NCI-H69 (cell line): ENCODE results near the gene NTN1.
"Not testable (repeated sequence)": the region's sequence is repeated elsewhere in the genome, so short reads cannot be mapped to it uniquely, and the experiment has no call there.

Experiments
- DNase-seq: peaks from one replicate; lab custom pipeline; 2025; lab: John Stamatoyannopoulos, UW

The NTN1 gene

GRCh38 chr17:9087921-9088320 lies 66.6 kb downstream of the NTN1 start:
- no peak for DNase-seq

- DNase-seq: no peak
Measured at GRCh38 chr17:9090641-9091096, 69.4 kb downstream of the NTN1 start.

GRCh38 chr17:9094193-9094592 lies 72.9 kb downstream of the NTN1 start:
- no peak for DNase-seq

DNA sequence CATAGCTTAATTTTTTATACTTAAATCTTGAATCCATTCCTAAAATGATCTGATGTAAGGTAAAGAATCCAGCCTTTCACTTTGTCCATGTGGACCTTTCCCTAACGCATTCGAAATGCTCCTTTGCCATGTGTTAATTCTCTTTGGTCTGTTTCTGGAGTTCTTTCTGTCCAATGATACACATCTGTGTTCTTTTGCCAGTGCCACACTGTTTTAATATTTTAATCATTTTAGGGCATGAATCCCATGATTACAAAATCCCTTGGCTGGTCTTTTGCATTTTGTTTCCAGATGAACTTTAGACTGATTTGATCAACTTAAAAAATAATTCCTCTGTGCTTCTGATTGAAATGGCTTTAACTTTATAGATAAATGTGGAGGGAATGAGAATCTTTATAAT lies 74.1 kb downstream of the NTN1 start:
- DNase-seq: no peak

GRCh38 chr17:9098242-9098825 lies 77.0 kb downstream of the NTN1 start:
- DNase-seq: no peak

- no peak for DNase-seq
Measured at GRCh38 chr17:9101356-9101755, 80.0 kb downstream of the NTN1 start.

DNA sequence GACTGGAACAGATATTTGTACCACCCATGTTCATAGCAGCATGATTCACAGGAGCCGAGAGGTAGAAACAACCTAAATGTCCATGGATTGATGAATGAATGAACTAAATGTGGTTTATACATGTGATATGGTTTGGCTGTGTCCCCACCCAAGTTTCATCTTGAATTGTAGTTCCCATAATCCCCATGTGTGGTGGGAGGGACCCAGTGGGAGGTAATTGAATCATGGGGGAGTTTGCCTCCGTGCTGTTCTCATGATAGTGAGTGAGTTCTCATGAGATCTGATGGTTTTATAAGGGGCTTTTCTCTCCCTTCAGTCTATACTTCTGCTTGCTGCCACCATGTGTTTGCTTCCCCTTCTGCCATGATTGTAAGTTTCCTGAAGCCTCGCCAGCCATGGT lies 81.9 kb downstream of the NTN1 start:
- DNase-seq: not testable (repeated sequence)

GRCh38 chr17:9104370-9105041 lies 83.2 kb downstream of the NTN1 start:
- DNase-seq: no peak

DNA sequence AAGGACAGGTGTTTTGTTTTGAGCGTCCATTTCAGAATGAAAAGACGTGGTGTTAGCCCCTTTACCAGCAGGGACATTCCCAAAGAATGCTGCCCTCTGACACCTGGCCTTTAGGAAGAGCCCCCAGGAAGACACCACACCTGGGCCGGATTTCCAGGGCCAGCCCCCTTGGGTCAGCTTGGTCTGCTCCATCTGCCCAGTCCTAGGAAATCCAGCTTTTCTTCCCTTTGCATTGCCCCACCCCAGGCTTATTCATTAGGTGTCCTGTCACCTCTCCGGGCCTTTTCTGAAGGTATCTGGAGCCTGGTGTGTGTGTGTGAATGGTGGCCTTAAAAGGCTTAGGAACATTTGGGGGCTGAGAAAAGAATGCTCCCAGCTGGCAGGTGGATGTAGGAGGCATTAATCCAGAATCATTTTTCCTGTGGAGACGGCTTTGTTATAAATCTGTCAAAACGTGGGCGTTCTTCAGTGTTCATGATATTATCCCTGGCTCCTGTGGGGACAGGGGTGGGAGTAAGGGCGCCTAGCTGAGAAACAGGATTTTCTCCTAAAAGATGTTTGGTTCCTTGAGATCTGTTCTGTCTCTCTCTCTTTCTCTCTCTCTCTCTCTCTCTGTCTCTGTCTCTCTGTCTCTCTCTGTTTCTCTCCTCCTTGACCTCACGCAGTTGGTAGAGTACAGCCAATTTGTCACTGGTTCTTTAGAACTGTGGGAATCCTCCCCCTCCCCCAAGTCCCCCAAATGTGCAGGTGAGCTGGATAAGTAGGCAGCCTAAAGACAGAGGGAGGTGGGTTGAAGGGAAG lies 84.0 kb downstream of the NTN1 start:
- no peak for DNase-seq

DNA sequence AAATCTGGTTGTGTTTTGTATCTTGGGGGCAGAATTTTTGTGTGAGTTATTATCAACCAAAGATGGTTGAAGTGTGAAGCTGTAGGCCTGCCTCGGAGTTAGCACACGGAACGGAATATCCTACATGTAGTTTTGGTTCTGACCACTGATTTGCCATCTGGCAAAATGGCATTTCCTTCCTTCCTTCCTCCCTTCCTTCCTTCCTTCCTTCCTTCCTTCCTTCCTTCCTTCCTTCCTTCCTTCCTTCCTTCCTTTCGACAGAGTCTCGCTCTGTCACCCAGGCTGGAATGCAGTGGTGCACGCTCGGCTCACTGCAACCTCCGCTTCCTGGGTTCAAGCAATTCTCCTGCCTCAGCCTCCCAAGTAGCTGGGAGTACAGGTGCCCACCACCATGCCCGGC lies 85.0 kb downstream of the NTN1 start:
- DNase-seq: not testable (repeated sequence)

GRCh38 chr17:9107527-9107926 lies 86.2 kb downstream of the NTN1 start:
- no peak for DNase-seq

DNA sequence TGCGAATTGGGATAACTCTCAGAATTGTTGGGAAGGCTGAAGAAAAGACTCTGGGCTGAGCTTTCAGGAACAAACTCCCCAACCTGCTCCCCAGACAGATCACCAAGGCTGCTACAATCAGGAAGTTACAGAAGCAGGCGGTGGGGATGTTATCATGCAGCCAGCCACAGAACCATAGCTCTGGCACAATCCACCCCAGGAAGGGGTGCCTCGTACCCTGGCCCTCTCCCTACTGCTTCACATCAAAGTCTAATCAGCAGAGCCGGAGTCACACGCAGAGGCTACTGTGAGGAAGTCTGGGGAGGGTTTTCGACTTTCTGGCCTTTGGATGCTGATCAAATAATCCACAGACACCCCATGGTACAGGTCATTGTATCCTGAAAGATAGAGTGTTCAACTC lies 86.8 kb downstream of the NTN1 start:
- DNase-seq: no peak

- no peak for DNase-seq
Measured at GRCh38 chr17:9109933-9110332, 88.6 kb downstream of the NTN1 start.

DNA sequence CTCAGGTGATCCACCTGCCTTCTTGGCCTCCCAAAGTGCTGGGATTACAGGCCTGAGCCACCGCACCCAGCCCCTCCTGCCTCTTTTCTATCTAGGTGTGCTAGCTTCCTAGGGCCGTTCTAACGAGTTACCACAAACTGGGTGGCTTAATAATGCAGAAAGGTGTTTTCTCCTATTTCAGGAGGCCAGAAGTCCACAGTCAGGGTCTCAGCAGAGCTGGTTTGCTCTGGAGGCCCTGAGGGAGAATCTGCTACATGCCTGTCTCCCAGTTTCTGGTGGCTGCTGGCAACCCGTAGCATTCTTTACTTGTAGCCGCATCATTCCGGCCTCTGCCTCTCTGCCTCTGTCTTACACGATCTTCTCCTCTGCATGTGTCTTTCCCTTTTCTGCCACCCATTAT lies 89.2 kb downstream of the NTN1 start:
- no peak for DNase-seq

DNA sequence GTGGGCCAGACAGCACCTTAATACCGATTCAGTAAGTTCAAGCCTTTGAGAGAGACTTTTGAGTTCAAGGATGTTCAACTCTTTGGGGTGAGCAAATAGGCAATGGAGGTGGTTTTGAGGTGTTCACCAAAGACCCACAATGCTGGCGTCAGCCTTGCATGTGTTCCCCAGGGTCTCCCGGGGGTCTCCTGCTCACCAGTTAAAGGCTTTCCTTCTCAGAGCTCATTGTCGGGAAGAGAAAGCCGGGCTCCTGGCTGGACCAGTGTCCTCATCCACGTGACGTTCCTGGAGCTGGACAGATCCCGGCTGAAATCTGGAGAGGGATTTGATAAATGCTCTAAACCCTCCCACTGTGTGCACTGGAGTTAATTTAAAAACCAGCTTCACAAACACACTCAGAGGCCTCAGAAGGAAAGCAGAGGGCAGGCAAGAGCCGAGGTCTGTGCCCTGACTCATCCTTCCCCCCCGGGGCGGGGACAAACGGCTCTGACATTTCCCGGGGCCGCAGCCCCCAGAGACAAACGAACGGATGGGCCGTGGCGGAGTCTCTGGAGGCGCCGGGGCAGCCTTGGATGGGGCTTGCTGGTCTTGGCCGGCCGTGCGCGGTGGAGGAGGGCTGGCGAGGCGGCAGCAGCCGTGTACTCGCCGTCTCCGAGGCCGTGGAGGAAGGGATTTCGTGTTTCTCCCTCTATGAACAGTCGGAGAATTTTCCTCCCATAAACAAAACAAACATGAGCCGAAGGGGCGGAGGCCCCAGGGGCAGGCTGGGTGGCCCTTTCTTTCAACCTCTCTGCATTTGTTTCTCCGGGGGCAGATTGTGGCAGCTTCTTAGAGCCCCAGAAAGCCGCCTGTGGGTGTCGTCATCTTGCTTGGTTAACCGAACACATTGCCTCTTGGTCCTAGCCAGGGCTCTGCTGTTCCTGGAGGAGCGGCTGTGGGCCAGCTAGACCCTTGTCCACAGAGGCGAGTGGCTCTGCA lies 94.2 kb downstream of the NTN1 start:
- peak; percentile 3 for DNase-seq

DNA sequence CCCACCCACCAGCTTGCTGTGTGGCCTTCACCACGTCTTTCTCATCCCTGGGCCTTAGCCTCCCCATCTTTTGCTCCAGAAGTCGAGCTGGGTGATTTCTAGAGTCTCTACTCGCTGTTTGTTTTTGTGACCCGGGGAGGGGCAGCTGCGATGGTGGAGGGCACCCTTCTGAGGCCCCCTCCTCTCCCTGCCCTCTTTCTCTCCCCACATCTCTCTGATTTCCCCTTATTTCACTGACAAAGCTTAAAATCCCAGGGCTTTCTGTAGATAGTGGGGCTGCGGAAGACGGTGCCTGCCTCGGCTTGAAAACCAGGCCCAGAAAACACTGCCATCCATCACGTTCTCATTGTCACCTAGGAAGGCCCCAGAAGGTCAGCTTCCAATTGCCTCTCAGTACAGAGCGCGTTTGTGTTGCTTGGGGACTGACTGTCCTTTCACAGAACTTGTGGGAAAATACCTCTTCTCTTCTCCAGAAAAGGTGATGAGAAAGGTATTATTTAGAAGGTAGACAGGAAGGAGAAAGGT lies 95.1 kb downstream of the NTN1 start:
- no peak for DNase-seq

- DNase-seq: no peak
Measured at GRCh38 chr17:9116861-9117568, 95.7 kb downstream of the NTN1 start.

- no peak for DNase-seq
Measured at GRCh38 chr17:9120471-9120870, 99.2 kb downstream of the NTN1 start.

DNA sequence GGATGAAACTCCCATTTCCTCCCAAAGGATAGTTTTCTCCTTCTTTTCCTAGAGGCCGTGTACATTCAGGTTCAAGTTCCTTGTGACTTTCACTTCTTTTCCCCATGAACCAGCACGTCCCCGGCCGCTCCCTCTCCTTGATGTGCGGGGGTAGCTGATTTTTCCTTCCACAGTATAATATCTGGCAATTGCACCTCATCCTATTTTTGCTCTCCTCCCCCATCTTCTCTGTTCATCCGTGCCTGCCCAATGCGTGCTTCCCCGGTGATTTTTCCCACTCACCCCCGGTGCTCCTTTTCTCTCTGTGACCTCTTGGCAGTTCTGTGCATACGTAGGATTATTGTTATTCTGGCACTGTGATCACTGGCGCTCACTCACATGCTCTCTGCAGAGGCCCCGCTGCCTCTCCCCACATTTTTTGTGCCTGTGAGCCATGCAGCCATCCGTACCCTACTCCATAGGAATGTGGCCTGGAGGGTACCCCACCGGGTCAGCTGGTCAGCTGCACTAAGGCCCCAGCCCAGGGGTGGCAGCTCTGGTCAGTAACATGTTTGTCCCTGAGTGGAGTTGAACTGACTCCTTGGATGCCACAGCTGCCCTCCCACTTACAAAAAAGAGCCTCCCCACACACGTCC lies 100.0 kb downstream of the NTN1 start:
- DNase-seq: no peak
